CD4-positive, alpha-beta T cell treated with Interferon gamma for 1 hour (primary cell): Measurements from ENCODE around the gene ADSS1.

ENCODE experiments used
- DNase-seq: peaks from one replicate; pipeline ENCODE4 v3.0.0-alpha.2; 2020

The ADSS1 gene

DNA sequence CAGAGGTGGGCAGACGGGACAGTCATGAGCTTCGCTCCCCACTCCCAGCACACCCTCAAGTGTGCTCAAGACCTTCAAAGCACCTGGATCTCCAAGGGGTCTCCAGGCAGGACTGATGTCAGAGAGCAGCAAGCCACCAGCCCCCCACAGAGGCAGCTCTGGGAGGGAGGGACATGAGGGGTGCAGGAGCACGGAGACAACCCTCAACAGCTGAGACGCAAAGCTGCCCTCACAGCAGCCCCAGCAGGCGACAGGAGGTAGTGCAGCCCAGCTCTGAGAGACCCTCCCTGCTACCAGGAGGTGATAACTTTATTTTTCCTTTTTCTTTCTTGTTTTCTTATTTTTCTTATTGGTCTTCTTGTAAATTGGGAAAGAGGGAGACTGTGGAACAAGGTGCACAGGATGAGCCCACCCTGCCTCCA is 46.8 kb downstream of the ADSS1 start:
- DNase-seq = no peak

DNA sequence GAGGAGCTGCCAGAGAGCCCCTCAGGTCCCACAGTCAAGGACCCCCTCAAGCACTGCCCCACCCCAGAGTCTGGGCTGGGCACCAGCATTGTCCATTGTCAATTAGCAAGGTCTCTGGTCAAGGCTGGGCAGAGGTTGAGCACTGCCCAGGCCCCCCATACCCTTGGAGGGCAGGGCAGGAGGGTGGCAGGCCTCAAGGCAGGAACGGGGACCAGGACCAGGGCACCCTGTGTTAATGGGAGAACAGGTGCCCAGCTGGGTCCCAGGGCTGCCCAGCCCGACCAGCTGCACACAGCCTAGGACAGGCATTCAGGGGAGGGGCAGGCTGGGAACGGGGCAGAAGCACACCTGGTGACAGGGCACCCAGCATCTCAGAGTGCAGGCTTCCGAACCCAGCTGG is 47.3 kb downstream of the ADSS1 start:
- no peak for DNase-seq

DNA sequence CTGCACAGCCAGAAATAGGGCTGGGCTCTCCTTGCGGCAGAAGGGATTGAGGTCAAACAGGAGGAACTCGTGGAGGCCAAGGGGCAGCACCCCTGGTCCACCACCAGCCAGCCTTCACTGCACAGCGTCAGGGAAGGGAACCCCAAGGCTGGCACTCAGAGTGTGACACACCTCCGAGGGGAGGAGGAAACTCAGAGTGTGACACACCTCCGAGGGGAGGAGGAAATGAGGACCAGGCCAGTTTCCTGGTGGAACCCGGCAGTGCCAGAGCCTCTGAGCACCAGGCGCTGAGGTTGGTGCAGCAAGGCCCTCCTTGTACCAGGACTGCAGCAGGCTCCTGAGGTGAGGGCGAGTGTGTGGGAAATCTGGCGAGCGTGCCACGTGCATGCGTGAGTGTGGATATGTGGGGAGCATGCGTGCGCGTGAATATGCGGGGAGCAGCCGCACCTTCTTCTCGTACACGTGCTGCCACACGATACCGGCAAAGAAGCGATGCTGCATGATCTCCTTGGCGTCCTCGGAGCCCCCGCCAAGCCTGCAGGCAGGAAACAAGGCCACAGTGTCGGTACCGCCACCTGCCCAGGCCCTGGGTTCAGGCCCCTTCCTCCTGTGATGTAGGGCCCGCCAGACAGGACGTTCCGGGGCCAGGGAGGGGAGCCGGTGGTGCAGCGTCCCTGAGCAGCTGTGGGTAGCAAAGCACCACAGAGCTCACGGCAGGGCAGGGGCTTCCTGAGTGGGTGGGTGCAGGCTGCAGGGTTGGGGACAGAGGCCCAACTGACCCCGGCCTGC is 48.1 kb downstream of the ADSS1 start:
- no peak for DNase-seq

DNA sequence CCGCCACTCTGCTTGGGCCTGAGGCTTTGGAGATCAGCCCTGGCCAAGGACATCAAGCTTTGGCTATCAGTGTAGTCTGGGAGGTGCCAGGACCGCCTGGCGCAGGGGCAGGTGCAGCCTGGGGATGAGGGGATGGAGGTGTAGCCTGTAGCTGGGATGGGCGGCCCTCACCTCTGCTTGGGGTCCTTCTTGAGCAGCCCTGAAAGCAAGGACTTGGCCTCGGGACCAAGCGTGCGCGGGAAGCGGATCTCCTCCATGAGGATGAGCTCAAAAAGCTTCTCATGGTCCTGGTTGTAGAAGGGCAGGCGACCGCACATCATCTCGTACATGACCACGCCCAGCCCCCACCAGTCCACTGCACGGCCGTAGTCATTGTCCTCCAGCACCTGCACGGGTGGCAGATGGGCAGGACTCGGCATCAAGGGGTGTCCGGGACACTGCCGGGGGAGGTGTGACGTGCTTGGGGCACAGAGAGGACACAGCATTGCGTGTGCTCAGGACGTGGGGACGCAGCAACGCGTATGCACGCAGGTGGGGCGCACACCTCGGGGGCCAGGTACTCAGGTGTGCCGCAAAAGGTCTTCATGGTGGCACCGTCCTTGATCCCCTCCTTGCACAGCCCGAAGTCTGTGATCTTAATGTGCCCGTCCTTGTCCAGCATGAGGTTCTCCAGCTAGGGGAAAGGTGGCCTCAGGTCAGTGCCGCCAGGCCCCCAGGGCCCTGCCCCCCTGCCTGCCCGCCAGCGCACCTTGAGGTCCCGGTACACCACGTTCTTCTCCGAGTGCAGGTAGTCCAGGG is 48.9 kb downstream of the ADSS1 start:
- DNase-seq = no peak

DNA sequence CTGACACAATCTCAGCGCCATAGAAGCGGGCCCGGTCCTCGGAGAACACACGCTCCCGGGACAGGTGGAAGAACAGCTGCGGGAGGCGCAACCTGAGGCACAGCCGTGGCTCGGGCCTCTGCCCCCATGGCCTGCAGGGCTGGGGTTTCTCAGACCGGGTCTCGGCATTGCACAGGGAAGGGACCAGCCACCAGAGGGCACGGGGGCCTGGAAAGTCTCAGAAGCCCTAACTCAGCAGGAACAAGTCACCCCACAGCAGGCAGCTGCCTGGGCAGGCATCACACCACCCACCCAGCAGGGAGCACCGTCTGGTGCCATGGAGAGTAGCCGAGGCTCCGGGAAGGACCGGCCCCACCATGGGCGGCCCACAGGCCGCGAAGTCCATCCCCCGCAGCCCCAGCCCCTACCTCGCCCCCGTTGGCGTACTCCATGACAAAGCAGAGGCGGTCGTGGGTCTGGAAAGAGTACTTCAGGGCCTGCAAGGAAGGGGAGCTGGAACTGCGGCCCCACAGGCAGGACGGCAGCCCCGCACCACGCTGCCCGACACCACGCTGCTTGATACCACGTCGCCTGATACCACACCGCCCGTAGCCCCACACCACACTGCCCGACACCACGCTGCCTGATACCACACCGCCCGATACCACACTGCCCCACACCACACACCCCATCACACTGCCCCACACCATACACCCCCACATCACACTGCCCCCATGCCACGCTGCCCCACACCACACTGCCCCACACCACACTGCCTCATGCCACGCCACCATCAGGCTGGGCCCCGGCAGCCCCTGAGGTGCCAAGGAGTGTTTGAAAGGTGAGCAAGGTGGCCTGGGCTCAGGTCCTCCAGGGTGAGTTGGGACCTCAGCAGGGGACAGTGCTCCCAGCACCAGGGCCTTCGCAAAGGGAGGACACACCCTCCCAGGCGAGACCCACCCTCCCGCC is 49.8 kb downstream of the ADSS1 start:
- no peak for DNase-seq

DNA sequence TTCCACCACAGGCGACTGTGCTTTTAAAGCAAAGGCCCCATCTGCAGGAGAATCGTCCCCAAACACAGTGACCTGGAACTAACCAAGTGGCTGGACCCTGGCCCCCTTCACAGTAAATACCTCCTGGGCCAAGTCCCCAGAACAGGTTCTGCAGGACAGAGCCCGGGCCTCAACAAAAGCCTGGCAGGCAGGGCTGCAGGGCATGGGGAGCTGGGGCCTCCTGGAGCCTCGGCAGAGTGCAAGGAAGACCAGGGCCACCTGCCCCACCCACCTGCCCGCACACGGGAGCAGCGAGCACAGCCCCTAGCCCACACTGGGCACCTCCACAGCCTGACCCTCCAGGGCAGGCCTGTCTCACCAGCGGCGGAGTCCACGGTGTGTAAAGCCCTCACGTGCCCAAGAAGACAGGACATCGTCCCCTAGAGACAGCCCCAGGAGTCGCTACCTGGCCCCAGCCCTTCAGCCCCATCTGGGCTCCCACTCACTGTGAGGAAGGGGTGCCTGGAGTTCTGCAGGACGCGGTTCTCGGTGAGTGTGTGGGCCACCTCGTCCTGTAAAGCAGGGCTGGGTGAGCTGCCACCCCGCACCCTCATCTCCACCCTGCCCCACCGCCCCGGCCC is 50.5 kb downstream of the ADSS1 start:
- no peak for DNase-seq

DNA sequence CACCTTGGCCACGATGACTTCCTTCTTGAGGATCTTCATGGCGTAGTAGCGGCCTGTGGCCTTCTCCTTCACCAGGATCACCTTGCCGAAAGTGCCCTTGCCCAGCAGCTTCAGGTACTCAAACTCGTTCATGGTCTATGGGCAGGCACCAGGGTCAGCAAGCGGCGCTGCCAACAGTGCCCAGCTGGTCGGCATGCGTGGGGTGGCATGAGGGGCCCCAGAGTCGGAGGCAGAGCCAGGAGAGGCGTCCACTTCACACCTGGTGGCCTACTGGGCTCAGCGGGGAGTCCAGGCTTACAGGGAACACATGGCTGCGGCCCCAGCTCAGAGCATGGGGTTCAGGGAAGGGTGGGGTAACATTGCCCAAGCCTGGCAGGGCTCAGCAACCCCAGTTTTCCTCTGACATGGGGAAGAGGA is 51.1 kb downstream of the ADSS1 start:
- no peak for DNase-seq

DNA sequence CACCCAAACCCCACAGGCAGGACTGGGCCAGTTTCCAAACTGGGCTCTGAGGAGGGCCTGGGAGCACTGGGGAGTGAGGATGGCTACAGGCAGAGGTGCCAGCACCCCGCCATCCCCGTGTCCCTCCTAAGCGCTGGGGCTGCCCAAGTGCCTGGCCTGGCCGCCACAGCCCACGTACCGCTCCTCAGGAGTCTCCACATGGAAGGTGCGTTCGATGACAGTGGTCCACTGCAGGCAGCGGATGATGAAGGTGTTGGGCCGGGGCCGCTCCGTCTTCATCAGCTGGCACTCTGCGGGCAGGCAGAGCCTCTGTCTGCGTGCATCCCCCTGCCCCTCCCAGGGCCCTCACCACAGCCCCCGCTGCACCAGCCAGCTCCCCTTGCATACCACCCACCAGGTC is 52.5 kb downstream of the ADSS1 start:
- DNase-seq = no peak

DNA sequence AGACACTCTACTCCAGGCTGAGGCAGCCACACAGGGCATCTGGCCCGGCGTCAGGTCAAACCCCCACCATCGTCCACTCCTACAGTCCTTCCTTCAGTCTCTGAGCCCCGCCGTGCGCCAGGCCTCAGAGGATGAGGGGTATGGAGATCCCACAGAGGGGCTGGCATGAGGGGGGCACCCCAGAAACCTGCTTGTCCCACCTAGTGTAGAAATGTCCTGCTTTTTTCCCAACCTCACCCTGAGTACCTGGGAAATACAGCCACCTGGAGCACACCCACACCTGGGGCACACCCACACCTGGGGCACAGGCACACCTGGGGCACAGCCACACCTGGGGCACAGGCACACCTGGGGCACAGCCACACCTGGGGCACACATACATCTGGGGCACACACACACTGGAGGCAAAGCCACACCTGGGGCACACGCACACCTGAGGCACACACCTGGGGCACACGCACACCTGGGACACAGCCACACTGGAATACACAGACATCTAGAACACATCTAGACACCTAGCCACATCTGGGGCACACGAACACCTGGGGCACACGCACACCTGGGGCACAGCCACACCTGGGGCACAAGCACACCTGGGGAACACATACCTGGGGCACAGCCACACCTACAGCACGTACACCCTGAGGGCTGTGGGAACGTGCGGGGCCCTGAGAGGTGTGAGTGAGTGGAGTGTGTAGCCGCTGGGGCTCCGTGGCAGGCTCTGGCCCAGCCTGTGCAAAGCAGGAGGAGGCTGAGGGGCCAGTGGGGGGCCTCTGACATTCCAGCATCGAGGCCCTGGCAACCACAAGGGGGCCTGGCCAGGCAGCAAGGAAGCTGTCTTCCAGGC is 53.2 kb downstream of the ADSS1 start:
- DNase-seq = no peak

DNA sequence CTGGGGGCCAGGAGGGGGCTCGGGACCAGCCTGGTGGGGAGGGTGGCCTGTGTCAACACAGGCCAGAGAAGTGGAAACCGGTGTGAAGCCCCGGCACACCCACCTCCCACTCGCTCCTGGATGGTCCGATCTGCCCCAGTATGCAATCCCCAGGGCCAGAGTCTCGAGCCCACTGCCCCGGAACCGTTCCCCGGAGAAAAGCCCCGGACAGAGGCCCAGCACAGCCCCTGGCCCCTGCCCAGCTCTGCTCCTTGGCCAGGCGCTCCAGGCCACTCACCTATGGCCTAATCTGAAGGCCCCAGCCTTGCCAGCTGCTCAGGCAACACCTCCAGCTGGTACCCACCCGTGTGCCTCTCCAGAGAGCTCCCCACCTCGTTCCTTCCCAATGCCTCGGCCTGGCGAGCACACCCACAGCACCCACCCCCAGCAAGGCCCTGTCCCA is 53.8 kb downstream of the ADSS1 start:
- DNase-seq = no peak

DNA sequence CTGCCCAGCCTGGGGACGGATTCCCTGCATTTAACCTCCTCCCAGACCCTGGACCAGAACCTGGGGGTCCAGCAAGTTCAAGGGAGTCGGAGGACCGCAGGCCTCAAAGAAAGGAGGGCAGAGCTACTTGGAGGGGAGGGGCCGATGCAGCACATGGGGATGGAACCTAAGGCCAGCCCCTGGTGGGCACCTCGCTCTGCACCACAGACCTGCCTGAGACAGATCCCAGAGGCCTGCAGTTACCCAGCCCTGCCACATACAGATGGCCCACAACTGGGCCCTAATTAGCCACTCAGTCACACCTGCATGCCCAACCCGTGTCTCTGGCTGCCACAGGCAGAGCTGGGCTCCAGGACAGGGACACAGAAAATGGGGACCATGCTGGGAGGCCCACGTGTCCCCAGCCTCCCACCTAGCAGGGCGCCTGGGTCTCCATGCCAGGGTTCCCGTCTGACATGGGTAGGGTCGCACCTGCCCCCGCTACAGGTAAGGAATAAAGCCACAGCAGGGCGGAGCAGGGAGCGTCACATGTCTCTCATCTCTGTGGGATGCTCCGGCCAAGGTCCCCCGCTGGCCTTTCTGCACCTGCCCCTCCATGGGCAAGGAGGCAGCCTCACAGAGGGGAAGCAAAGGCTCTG is 54.8 kb downstream of the ADSS1 start:
- no peak for DNase-seq

DNA sequence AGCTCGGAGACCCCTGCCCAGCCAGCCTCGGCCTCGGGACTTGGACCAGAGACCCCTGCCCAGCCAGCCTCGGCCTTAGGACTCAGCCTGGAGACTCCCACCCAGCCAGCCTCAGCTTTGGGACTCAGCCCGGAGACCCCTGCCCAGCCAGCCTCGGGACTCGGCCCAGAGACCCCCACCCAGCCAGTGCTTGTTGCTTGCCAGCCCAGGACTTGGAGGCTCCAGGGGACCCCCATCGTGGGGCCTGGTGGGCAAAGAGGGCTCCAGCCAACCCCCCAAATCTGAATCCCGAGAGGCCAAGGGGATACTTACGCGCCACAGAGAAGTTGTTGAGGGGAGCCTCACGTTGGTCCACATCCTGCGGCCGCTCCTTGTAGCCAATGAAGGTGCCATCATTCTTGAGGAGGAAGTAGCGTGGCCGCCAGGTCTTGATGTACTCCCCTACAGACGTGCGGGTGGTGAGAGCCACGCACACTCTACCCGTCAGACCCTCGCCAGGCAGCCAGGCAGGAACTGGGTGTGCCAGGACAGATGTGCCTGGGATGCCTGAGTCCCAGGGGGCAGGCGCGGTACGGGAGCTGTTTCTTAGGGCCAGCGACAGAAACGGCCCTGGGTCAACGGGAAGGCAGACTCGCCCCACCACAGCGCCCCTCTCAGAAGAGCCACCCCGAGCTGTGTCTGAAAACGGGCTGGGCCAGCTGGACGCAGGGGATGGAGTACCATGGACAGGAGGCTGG is 55.9 kb downstream of the ADSS1 start:
- no peak for DNase-seq

DNA sequence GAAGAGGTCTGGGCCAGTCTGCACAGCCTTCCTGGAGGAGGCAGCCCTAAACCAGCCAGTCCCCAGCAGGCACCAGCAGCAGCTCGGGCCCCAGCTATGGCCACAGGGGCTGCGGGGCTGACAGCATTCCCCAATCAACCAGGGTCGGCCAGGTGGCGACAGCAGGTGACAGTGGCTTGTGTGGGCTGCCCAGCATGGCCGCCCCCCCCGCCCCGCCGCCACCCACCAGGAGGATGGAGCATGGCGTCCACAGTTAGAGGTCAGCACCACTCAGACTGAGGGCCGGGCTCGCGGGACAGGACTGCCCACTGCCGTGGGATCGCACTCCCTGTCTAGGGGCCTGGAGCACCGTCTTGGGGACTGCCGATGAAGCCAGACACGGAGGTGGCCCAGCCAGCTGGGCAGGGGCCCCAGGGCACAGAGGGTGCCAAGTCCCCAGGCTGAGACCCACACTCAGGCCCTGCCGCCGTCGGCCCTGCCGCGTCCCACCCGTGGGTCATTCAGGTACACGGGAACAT is 56.5 kb downstream of the ADSS1 start:
- no peak for DNase-seq

DNA sequence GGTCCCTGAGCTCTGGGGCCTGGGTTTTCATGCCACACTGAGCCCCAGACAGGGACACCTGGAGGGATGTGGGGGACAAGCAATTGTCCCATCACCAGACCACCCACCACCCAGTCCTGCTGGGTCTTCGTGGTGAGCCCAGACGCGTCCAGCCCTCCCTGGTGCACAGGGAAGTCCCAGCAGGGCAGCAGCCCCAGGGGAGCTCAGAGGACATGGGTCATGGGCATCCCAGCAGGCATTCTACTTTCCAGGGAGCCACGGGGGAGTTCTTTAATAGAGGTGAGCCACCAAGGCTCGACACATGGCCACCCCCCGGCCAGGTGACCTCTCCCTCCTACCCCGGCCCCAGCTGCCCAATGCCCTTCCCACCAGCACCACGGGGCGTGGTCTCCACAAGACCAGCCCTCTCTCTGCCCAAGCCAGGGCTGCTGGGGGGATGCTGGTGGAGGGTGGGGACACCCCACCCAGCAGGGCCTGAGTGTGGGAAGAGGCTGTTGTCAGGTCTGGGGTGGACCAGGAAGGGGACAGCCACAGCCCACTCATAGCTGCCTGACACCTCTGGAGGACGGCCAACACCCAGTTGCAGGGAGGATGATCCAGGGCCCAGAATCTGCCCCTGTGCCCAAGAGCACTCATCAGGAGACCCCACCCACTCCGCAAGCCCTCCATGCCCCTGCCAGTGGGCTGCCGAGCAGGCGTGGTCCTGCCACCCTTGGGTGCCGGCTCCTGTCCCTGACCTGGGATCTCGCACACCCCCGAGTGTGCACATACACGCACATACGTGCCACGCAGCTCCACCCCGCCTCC is 57.4 kb downstream of the ADSS1 start:
- no peak for DNase-seq

DNA sequence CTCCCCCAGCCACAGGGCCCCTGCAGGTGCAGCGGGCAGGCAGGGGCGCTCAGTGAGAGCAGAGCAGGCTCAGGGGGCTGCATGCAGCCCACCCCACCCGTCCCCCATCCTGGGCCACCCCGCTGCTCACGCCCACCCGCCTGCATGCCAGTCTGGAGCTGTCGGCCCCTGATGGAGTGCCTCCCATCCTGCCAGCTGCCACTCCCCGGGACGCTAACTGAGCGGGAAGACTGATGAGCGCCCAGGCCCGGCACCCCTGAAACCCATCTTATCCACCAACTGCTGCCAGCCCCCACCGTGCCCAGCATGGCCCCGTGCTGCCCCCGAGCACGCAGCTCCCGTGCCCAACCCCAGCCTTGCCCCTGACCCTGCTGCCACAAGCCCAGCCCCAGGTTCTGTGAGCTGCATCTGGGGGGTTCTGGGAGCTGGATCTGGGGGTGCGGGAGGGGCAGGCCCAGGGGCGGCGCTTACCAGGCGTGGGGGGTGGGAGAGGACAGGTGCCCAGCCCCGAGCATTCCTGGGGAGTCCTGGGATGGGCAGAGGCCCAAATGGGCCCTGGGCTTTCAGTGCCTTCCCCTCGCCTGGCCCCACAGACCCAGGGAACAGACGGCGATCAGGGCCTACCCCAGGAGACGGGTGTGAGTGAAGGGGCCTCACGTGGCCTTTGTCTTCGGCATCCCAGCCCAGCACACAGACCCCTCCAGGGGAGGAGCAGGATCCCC is 58.2 kb downstream of the ADSS1 start:
- DNase-seq = no peak

DNA sequence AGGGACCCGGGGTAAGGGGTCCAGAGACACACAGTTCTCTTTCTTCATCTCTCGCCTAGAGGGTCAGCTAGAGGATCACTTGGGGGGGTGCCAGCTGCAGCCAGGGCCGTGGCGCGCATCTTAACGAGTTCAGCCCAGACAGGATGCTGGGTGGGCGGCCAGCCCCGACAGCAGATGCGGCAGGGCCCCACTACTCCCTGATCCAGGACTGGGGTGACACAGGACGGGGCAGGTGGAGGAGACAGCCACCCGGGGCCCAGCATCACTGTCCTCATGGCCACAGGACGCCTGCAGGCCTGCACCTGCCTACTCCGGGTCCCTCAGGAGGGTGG is 58.7 kb downstream of the ADSS1 start:
- DNase-seq = no peak

DNA sequence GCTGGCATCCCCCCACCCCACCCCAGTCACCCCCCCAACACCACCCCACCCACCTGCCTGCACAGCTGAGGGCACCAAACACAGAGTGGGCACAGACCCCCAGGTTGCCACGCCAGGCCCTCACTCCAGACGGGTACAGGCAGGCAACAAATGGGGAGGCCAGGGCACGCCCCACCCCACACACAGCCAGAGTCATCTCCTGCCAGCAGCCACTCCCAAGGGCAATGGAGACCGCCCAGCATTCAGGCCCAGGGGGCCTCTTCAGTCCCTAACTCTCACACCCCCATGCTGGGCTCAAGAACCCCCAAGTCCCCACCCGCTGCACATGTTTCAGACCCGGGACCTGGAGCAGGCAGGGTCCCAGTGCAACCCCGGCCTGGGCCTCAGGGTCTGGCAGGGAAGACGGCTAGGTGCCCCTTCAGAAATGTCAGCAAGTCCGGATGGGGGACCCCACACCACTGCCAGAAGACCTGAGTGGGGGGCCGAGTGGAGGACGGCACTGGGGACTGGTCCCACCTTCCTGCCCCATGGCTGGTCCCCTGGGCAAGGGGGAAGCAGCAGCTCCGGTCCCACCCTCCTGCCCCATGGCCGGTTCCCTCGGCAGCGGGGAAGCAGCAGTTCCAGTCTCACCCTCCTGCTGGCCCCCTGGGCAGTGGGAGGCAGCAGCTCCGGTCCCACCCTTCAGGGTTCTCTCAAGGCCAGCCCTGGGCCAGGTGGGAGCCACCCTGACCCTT is 59.6 kb downstream of the ADSS1 start:
- DNase-seq = no peak

DNA sequence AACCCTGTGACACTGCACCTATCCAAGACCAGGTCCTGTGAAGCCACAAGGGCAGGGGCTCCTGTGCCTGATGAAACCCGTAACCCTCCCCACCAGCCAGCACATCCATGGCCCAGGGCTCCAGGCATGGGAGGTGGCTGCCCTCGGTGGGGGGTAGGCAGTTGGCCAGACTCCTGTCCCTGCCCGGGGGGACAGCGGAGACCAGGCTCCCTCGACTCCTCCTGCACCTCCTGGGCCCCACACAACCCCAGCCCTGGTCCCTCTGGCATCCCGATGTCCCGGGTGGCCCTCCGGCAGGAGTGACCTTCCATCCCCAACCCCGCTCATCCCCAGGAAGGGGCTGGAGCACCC is 60.2 kb downstream of the ADSS1 start:
- no peak for DNase-seq
